ENCODE results near the gene OR52D1. TPM values are rescaled to one million over a fixed set of nuclear protein-coding genes. Genes with fewer than 3 reads are reported as not detected.

The OR52D1 gene
- not detected for total RNA-seq
- not detected for polyA plus RNA-seq (ENCODE audit: insufficient read length in 2 of 2)
- long read RNA-seq, donor 1: 0 reads
- long read RNA-seq, donor 2: 0 reads
- long read RNA-seq, donor 3: 0 reads
- long read RNA-seq, donor 4: 0 reads

DNA sequence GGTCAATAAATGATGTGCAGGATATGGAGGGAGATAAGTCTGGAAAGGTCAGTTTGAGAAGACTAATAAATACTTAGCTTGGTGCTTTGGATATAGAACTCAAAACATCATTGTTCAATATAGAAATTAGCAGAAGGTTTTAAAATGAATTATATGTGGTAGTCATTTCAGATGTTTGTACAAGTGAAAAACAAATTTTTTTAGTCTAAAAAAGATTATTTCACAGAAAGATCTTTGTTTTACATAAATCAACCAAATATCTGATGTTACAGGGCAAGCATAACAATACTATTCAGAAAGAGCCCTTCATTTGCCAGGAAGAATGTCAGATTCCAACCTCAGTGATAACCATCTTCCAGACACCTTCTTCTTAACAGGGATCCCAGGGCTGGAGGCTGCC, at the start of gene OR52D1:
OR52D1 (plus strand) TSS at position 301 of the 400 bp plus-strand sequence; CDS start at position 323, 22 bp downstream.
- H3K9me3 ChIP-seq (ENCODE audit: control insufficient read depth, insufficient read depth, low read length): no peaks in the 10 kb centered on the region
- H3K4me3 ChIP-seq (ENCODE audit: low read depth, low read length): no peak within 1 kb of the TSS
- H3K4me1 ChIP-seq (ENCODE audit: control insufficient read depth, insufficient read depth, low read length): no peaks in the 10 kb centered on the region
- no peaks in the 10 kb centered on the region for H3K27me3 ChIP-seq (ENCODE audit: control insufficient read depth, insufficient read depth, low read length)
- no peak within 1 kb of the TSS for H3K27ac ChIP-seq (ENCODE audit: low read depth, low read length)
- no peak for DNase-seq (ENCODE audit: low read depth in 4 of 6, low spot score in 6 of 6)
- H3K36me3 ChIP-seq (ENCODE audit: control insufficient read depth, insufficient read depth, low read length): no peaks in the 10 kb centered on the region

DNA sequence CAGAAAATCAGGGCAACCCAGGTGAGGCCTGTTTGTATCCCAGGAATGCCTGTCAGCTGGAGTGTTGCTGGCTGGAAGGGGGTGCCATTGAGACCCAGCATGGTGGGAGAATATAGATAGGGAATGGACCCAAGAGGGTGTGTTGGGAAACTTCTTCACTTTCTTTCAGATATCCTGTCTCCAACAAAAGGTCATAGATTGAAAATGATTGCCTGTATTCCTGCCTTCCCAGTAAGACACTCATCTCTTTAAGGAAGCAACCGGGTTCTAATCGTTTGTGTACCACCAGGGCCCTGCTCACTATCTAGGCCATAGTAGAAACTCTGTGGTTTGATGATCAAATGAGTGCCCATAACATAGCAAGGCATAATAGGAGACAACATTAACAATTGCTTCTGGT, 47.1 kb upstream of the OR52D1 start, which contains the start of gene OR51I1:
OR51I1 (minus strand) TSS at position 101 of the 400 bp plus-strand sequence; CDS start at position 101, 0 bp downstream.
- no peak within 1 kb of the TSS for H3K27ac ChIP-seq (ENCODE audit: low read depth, low read length)
- no peaks in the 10 kb centered on the region for H3K27me3 ChIP-seq (ENCODE audit: control insufficient read depth, insufficient read depth, low read length)
- H3K4me3 ChIP-seq (ENCODE audit: low read depth, low read length): no peak within 1 kb of the TSS
- no peak for DNase-seq (ENCODE audit: low read depth in 4 of 6, low spot score in 6 of 6)
- no peaks in the 10 kb centered on the region for H3K36me3 ChIP-seq (ENCODE audit: control insufficient read depth, insufficient read depth, low read length)
- WGBS (ENCODE audit: insufficient coverage): no CpG with 5 or more reads among the region's 2 CpGs
- H3K9me3 ChIP-seq (ENCODE audit: control insufficient read depth, insufficient read depth, low read length): peaks cover 1% of the 10 kb centered on the region
- H3K4me1 ChIP-seq (ENCODE audit: control insufficient read depth, insufficient read depth, low read length): no peaks in the 10 kb centered on the region

DNA sequence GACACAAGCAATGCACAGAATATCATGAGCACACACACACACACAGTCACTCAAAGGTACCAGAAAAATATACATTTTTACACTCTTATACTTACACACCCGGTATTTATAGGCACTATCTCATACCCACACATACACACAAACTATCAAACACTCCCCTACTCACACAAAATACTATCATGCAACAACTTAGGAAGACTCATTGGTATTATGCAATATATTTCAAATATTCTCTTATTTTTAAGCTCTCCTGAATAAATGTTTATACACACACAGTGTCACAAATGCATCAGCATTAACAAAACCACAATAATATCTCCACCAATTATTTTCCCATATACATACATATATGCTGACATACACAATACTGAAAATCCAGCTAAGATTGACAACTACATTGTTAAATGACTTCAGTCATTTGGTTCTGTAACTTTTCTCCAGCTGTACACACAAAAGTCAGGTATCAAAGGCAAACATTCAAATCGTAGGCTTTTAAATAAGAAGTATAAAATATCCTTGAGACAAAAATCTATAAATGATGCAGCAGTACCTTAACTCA, 44.6 kb upstream of the OR52D1 start:
- no peaks in the 10 kb centered on the region for H3K4me1 ChIP-seq (ENCODE audit: control insufficient read depth, insufficient read depth, low read length)
- no peaks in the 10 kb centered on the region for H3K36me3 ChIP-seq (ENCODE audit: control insufficient read depth, insufficient read depth, low read length)
- no peak for DNase-seq (ENCODE audit: low read depth in 4 of 6, low spot score in 6 of 6)
- H3K27me3 ChIP-seq (ENCODE audit: control insufficient read depth, insufficient read depth, low read length): no peaks in the 10 kb centered on the region
- H3K4me3 ChIP-seq (ENCODE audit: low read depth, low read length): no peak overlapping the region
- no peak overlapping the region for H3K27ac ChIP-seq (ENCODE audit: low read depth, low read length)
- H3K9me3 ChIP-seq (ENCODE audit: control insufficient read depth, insufficient read depth, low read length): peaks cover 1% of the 10 kb centered on the region
- WGBS (ENCODE audit: insufficient coverage): no CpG with 5 or more reads among the region's 2 CpGs

DNA sequence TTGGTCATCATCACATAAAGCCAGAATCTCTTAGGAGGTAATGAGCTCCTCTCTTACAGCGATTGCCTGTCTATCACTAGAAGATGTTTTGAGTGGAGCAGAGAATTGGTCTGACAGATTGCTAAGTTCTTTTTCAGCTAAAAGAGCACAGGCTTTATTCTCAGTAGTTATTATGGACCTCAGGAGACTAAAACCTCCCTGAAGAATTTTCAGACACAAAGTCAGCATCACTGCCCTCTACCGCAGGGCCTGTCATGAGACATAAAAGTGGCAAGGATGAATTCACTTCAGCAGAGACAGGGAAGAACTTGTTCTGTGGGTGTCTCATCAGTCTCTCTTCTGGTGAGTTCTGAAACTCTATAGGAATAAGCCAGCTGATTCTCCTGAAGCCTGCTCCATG, 39.5 kb upstream of the OR52D1 start, which contains the start of gene OR51I2:
OR51I2 (plus strand) TSS at position 301 of the 400 bp plus-strand sequence. CDS start 4,166 bp downstream, outside the sequence.
- no peak within 1 kb of the TSS for H3K4me3 ChIP-seq (ENCODE audit: low read depth, low read length)
- DNase-seq (ENCODE audit: low read depth in 4 of 6, low spot score in 6 of 6): no peak
- no peak within 1 kb of the TSS for H3K27ac ChIP-seq (ENCODE audit: low read depth, low read length)
- 80% methylated on average over 1 of the region's 2 CpGs for WGBS (ENCODE audit: insufficient coverage)
- no peaks in the 10 kb centered on the region for H3K36me3 ChIP-seq (ENCODE audit: control insufficient read depth, insufficient read depth, low read length)
- H3K27me3 ChIP-seq (ENCODE audit: control insufficient read depth, insufficient read depth, low read length): no peaks in the 10 kb centered on the region
- no peaks in the 10 kb centered on the region for H3K9me3 ChIP-seq (ENCODE audit: control insufficient read depth, insufficient read depth, low read length)
- H3K4me1 ChIP-seq (ENCODE audit: control insufficient read depth, insufficient read depth, low read length): no peaks in the 10 kb centered on the region

DNA sequence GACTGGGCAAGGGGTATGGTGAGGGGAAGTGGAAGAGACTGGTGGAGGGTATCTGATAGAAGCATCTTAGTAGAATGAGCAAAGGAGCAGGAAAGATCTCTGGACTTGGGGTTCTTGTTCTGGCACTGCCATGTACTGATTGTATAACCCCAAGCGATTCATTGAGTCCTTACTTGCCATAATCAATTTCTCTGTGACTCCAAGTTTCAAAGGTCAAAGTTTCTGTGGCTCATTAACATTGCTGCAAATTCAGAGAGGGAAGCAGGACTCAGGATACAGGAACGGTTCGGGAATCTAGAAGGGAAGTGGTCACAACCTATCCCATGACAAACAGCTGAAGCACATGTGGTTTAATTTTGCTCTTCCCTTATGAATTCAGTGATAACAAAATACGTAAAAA, 39.1 kb upstream of the OR52D1 start:
- Histone ChIP-seq H3K27me3 (ENCODE audit: control insufficient read depth, insufficient read depth, low read length) (no peaks in the 10 kb centered on the region), H3K4me1 (ENCODE audit: control insufficient read depth, insufficient read depth, low read length) (no peaks in the 10 kb centered on the region), H3K27ac (ENCODE audit: low read depth, low read length) (no peak overlapping the region), H3K36me3 (ENCODE audit: control insufficient read depth, insufficient read depth, low read length) (no peaks in the 10 kb centered on the region), H3K4me3 (ENCODE audit: low read depth, low read length) (no peak overlapping the region), H3K9me3 (ENCODE audit: control insufficient read depth, insufficient read depth, low read length) (no peaks in the 10 kb centered on the region)
- 100% methylated on average over 1 of the region's 4 CpGs for WGBS (ENCODE audit: insufficient coverage)
- no peak for DNase-seq (ENCODE audit: low read depth in 4 of 6, low spot score in 6 of 6)

- DNase-seq (ENCODE audit: low read depth in 4 of 6, low spot score in 6 of 6): no peak
- Histone ChIP-seq H3K4me3 (ENCODE audit: low read depth, low read length) (no peak overlapping the region), H3K9me3 (ENCODE audit: control insufficient read depth, insufficient read depth, low read length) (no peaks in the 10 kb centered on the region), H3K27ac (ENCODE audit: low read depth, low read length) (no peak overlapping the region), H3K27me3 (ENCODE audit: control insufficient read depth, insufficient read depth, low read length) (no peaks in the 10 kb centered on the region), H3K4me1 (ENCODE audit: control insufficient read depth, insufficient read depth, low read length) (no peaks in the 10 kb centered on the region), H3K36me3 (ENCODE audit: control insufficient read depth, insufficient read depth, low read length) (no peaks in the 10 kb centered on the region)
- 96% methylated on average over 13 of the region's 14 CpGs for WGBS (ENCODE audit: insufficient coverage)
These were observed 27.4 kb upstream of the OR52D1 start for GRCh38 chr11:5460983-5461621.

DNA sequence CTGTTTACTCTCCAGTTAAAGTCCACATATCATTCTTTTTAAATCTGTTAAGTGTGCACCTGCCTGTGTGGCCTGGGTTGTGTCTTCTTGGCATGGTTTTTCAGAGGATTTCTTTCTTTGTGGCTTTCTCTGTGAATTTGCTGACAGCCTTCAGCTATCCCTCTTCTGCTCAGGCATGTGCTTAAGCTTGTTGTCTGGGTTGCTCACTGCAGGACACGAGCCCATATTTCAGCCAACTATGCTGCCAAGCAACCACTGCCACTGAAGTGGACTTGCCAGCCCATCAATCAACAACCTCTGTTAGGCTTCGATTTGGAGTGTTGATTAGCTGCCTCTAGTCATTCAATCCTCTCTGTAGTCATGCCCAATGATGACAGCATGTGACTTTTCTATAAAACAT, 21.0 kb upstream of the OR52D1 start:
- Histone ChIP-seq H3K27ac (ENCODE audit: low read depth, low read length) (no peak overlapping the region), H3K36me3 (ENCODE audit: control insufficient read depth, insufficient read depth, low read length) (no peaks in the 10 kb centered on the region), H3K4me3 (ENCODE audit: low read depth, low read length) (no peak overlapping the region), H3K27me3 (ENCODE audit: control insufficient read depth, insufficient read depth, low read length) (no peaks in the 10 kb centered on the region), H3K9me3 (ENCODE audit: control insufficient read depth, insufficient read depth, low read length) (no peaks in the 10 kb centered on the region), H3K4me1 (ENCODE audit: control insufficient read depth, insufficient read depth, low read length) (no peaks in the 10 kb centered on the region)
- WGBS (ENCODE audit: insufficient coverage): 38% methylated on average over 2 of the region's 2 CpGs
- DNase-seq (ENCODE audit: low read depth in 4 of 6, low spot score in 6 of 6): peak in 3 of 6 donors; percentile 2 to 44 (median 9)

- H3K4me3 ChIP-seq (ENCODE audit: low read depth, low read length): no peak overlapping the region
- H3K9me3 ChIP-seq (ENCODE audit: control insufficient read depth, insufficient read depth, low read length): no peaks in the 10 kb centered on the region
- DNase-seq (ENCODE audit: low read depth in 4 of 6, low spot score in 6 of 6): no peak
- H3K27me3 ChIP-seq (ENCODE audit: control insufficient read depth, insufficient read depth, low read length): no peaks in the 10 kb centered on the region
- H3K4me1 ChIP-seq (ENCODE audit: control insufficient read depth, insufficient read depth, low read length): no peaks in the 10 kb centered on the region
- no peak overlapping the region for H3K27ac ChIP-seq (ENCODE audit: low read depth, low read length)
- no peaks in the 10 kb centered on the region for H3K36me3 ChIP-seq (ENCODE audit: control insufficient read depth, insufficient read depth, low read length)
These were observed 14.6 kb upstream of the OR52D1 start for GRCh38 chr11:5473921-5474320.

GRCh38 chr11:5476186-5476819, 12.2 kb upstream of the OR52D1 start:
- Histone ChIP-seq H3K4me3 (ENCODE audit: low read depth, low read length) (no peak overlapping the region), H3K27me3 (ENCODE audit: control insufficient read depth, insufficient read depth, low read length) (no peaks in the 10 kb centered on the region), H3K4me1 (ENCODE audit: control insufficient read depth, insufficient read depth, low read length) (no peaks in the 10 kb centered on the region), H3K36me3 (ENCODE audit: control insufficient read depth, insufficient read depth, low read length) (no peaks in the 10 kb centered on the region), H3K9me3 (ENCODE audit: control insufficient read depth, insufficient read depth, low read length) (no peaks in the 10 kb centered on the region), H3K27ac (ENCODE audit: low read depth, low read length) (no peak overlapping the region)
- WGBS (ENCODE audit: insufficient coverage): no CpG with 5 or more reads among the region's 2 CpGs
- DNase-seq (ENCODE audit: low read depth in 4 of 6, low spot score in 6 of 6): peak in 2 of 6 donors; percentile 39 to 40

Data from spinal cord (tissue), 10 donors.